Activated gamma-delta T cell (primary cell): ENCODE results near the gene PDIA2.
"Not testable (repeated sequence)": the region's sequence is repeated elsewhere in the genome, so short reads cannot be mapped to it uniquely, and the experiment has no call there.

Experiments used
- DNase-seq: peaks from one replicate; lab custom pipeline; 2025; lab: John Stamatoyannopoulos, UW
- total RNA-seq, 2 donors: gene quantifications; one replicate each; lab custom pipeline; 2026; lab: John Stamatoyannopoulos, UW

PDIA2 gene
- total RNA-seq: 0.04 to 0.05 reads per million in 2 donors

- no peak for DNase-seq
Measured at GRCh38 chr16:283033-283805, at the start of gene PDIA2. Gene PDIA2, plus strand, starts transcription at chr16:283164. Its CDS starts 6 bp downstream, at chr16:283170.

GRCh38 chr16:234468-235305 is 48.3 kb upstream of the PDIA2 start, which contains the start of gene FAM234A:
Gene FAM234A, plus strand, starts transcription at chr16:234821. Its CDS starts 19,593 bp downstream, at chr16:254414.
- peak; percentile 90 for DNase-seq

GRCh38 chr16:239948-240277 is 43.1 kb upstream of the PDIA2 start:
- DNase-seq: no peak

- no peak for DNase-seq
Measured at GRCh38 chr16:240559-240958, 42.4 kb upstream of the PDIA2 start.

- no peak for DNase-seq
Measured at GRCh38 chr16:242281-242680, 40.7 kb upstream of the PDIA2 start.

GRCh38 chr16:243348-243747 is 39.6 kb upstream of the PDIA2 start:
- no peak for DNase-seq

GRCh38 chr16:245105-245504 is 37.9 kb upstream of the PDIA2 start:
- DNase-seq: no peak

GRCh38 chr16:247027-247426 is 35.9 kb upstream of the PDIA2 start:
- DNase-seq: no peak

GRCh38 chr16:249431-249830 is 33.5 kb upstream of the PDIA2 start:
- no peak for DNase-seq

- no peak for DNase-seq
Measured at GRCh38 chr16:252366-253337, 30.3 kb upstream of the PDIA2 start.

- DNase-seq: no peak
Measured at GRCh38 chr16:253833-254232, 29.1 kb upstream of the PDIA2 start.

GRCh38 chr16:254461-254860 is 28.5 kb upstream of the PDIA2 start:
- no peak for DNase-seq

- no peak for DNase-seq
Measured at GRCh38 chr16:255183-255582, 27.8 kb upstream of the PDIA2 start.

GRCh38 chr16:258091-258490 is 24.9 kb upstream of the PDIA2 start:
- DNase-seq: not testable (repeated sequence)

- no peak for DNase-seq
Measured at GRCh38 chr16:259226-259625, 23.7 kb upstream of the PDIA2 start.

GRCh38 chr16:259814-260253 is 23.1 kb upstream of the PDIA2 start:
- DNase-seq: no peak

- no peak for DNase-seq
Measured at GRCh38 chr16:260326-260725, 22.6 kb upstream of the PDIA2 start.

GRCh38 chr16:261031-261691 is 21.8 kb upstream of the PDIA2 start:
- DNase-seq: no peak

- no peak for DNase-seq
Measured at GRCh38 chr16:262121-262745, 20.7 kb upstream of the PDIA2 start.

- no peak for DNase-seq
Measured at GRCh38 chr16:263182-263774, 19.7 kb upstream of the PDIA2 start.
